GM21367 (cell line): ENCODE results near the gene NCOA1.
"Not testable (repeated sequence)": the region's sequence is repeated elsewhere in the genome, so short reads cannot be mapped to it uniquely, and the experiment has no call there.

Experiments
- ATAC-seq: cut with Tn5 transposase; IDR thresholded peaks from one replicate; pipeline ENCODE4 v1.9.1; 2021; ENCODE audit not compliant: unreplicated experiment

NCOA1 gene

DNA sequence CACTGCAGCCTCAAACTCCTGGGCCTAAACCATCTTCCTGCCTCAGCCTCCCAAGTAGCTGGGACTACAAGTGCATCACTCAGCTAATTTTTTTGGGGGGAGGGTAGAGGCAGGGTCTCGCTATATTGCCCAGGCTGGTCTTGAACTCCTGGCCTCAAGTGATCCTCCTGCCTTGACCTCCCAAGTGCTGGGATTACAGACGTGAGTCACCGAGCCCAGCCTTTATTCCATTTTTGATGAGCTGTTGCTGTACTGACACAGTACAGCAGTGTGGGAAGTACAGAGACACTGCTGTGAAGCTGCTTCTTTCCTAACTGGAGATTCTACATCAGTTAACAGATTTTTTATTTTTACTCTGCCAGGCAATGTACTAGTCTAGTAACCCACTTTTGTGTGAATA is 283.3 kb downstream of the NCOA1 start:
- ATAC-seq: no peak

DNA sequence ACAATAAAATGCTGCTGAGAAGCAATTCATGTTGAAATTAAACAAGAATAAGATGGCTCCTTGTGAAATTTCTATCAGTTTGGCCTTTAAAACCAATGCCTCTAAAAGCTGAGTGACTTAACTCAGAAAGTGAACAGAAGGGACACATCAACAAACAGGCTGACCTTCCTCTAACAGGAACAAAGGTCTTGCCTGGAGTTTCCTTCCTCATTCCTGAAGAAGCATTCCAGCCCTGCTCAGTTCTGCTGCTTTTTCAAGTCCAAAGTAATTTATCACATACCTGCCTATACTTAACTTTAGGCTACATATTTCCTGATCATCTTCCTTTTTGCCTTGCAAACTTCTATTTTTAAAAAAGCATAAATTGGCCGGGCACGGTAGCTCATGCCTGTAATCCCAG is 288.1 kb downstream of the NCOA1 start:
- ATAC-seq: no peak

GRCh38 chr2:24783641-24784040 is 292.6 kb downstream of the NCOA1 start:
- no peak for ATAC-seq

GRCh38 chr2:24785671-24786321 is 294.7 kb downstream of the NCOA1 start:
- peak; percentile 88 for ATAC-seq

DNA sequence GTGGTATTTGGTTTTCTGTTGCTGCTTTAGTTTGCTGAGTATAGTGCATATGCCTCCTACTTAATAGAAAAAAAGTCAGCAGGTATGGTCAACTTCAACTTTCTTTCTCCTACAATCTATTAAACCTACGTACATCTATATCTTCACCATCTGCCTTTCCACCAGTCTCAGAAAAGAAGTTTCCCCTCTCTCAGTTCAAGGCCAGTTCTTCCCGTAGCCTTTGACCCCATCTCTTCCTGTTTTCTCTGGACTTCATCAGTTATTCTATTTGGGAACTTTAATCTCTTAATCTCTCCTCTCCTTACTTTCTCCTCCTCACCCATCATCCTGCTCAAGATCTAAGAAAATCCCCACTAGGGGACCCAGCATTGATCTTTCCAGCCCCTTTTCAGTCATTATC is 296.5 kb downstream of the NCOA1 start:
- no peak for ATAC-seq

GRCh38 chr2:24788816-24789215 is 297.8 kb downstream of the NCOA1 start:
- no peak for ATAC-seq

DNA sequence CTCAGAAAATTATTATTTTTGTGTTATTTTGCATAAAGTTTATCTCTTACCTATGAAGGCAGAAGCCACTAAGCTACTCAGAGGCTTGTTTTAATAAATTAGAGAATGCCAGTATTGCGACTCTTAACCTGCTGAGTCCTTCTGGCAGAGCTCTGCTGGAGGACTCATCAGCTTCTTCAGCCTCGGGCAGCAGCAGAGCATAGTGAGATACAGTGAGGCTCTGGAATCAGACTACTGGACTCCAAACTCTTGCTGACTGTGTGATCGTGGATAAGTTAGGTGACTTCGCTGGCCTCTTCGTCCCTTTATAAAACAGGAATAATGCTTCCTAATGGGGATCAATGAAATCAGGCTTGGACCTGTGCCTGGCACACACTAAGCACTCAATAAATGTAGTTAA is 300.4 kb downstream of the NCOA1 start:
- ATAC-seq: no peak

- ATAC-seq: no peak
Observed at GRCh38 chr2:24792542-24792873, 301.5 kb downstream of the NCOA1 start.

- ATAC-seq: peak; percentile 82
Observed at GRCh38 chr2:24792874-24793760, 302.1 kb downstream of the NCOA1 start, which contains the start of the genes CENPO and PTRHD1. CENPO (plus strand) TSS chr2:24793425; CDS start chr2:24793920, 495 bp downstream. PTRHD1 (minus strand) TSS chr2:24793391; CDS start chr2:24793377, 14 bp downstream.

- no peak for ATAC-seq
Observed at GRCh38 chr2:24793761-24794435, 302.8 kb downstream of the NCOA1 start.

DNA sequence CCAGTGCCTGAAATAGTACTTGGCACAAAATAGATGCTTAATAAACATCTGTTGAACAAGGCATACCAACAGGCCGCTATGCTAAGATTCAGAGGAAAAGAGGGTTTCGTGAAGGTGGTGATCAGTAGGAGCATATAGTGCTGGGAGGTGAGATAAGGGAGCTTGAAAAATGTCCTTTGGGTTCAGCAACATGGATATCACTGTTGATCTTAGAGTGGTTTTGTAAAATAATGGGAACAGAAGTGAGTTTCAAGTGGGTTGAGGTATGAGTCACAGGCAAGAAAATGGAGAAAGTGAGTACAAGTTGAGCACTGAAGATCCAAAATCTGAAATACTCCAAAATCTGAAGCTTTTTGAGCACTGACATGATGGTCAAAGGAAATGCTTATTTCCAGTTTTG is 306.6 kb downstream of the NCOA1 start:
- no peak for ATAC-seq

- ATAC-seq: not testable (repeated sequence)
Observed at GRCh38 chr2:24800487-24800886, 309.4 kb downstream of the NCOA1 start.

DNA sequence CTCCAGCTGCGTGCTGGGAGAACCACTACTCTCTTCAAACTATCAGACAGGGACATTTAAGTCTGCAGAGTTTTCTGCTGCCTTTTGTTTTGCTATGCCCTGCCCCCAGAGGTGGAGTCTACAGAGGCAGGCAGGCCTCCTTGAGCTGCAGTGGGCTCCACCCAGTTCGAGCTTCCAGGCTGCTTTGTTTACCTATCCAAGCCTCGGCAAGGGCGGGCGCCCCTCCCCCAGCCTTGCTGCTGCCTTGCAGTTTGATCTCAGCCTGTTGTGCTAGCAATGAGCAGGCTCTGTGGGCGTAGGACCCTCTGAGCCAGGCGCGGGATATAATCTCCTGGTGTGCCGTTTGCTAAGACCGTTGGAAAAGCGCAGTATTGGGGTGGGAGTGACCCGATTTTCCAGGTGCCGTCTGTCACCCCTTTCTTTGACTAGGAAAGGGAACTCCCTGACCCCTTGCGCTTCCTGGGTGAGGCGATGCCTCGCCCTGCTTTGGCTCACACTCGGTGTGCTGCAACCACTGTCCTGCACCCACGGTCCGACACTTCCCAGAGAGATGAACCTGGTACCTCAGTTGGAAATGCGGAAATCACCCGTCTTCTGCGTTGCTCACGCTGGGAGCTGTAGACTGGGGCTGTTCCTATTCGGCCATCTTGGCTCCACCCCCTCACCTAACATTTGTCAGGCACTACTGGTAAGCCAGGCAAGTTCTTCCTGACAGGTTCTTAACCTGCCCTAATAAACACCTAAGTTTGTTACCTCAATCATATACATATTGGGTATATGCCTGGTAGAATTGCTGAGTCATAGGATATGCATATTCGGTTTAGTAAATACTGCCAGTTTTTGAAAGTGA is 315.0 kb downstream of the NCOA1 start:
- ATAC-seq: not testable (repeated sequence)

DNA sequence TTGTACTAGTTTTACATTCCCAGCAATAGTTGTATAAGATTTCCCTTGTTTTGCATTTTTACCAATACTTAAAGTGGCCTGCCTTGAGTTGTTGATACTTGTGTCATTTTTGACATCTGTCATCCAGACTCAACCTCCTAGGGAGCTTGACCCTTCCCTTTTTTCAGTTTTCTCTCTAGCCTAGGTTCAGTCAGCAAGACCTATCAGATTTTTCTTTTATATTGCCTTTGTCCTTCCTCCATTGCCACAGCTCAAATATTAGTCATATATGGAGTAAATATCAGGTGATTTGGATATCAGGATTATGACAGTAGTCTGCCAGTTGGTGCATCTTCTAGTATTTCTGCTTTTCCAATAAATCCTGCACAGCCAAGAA is 315.6 kb downstream of the NCOA1 start:
- no peak for ATAC-seq

GRCh38 chr2:24809316-24810007 is 318.4 kb downstream of the NCOA1 start:
- ATAC-seq: no peak

DNA sequence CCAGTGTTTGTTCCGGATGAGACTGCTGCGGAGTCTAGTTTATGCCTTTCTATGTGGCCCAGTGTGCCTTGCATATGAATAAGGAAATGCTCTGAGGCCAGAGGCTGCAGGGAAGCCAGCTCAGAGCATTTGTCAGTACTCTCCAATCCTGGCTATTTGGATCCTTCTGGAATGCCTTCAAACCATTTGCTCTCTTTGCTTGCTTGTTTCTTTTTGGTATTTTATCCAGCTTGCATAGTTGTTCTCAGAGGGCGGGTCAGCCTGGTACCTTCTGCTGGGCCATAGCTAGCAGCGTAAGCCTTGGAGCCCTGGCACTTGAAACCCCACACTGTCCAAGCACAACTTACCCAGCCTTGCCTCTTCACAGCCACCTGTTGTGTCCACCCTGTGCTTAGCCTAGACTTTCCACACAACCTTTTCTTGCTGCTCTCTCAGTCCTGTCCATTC is 322.7 kb downstream of the NCOA1 start:
- no peak for ATAC-seq

- ATAC-seq: no peak
Observed at GRCh38 chr2:24814516-24814915, 323.5 kb downstream of the NCOA1 start.

DNA sequence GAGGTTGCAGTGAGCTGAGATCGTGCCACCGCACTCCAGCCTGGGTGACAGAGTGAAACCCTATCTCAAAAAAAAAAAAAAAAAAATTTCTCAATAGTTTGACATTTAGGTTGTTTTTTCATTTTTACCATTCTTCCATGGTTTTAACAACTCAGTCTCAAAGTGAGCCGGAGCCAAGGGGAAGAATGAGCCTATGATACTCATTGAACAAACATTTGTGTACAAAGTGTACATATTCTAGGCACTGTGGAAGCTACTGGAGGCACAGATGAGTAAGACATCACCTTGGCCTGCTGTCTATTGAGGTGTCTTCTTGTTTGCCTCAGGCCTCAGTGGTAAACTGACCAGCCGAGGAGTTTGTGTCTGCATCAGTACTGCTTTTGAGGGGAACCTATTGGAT is 324.1 kb downstream of the NCOA1 start:
- ATAC-seq: no peak

DNA sequence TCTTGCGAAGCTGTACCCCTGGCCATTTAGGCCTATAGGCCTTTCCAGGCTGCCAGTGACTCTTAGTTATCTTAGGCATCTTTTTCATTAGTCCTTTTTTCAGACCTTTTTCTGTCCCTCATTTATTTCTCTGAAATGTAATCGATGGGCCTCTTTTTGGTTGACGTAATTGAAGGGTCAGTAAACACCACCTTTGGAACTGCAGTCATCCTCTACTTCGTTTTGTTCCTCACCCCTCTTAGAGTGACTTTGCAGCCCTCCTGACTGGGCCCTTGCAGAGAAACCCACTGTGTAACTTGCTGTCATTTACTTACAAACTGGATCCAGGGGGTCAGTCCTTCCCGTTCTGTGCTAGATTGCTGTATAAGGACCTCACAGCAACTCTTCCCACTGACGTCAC is 325.4 kb downstream of the NCOA1 start:
- no peak for ATAC-seq

DNA sequence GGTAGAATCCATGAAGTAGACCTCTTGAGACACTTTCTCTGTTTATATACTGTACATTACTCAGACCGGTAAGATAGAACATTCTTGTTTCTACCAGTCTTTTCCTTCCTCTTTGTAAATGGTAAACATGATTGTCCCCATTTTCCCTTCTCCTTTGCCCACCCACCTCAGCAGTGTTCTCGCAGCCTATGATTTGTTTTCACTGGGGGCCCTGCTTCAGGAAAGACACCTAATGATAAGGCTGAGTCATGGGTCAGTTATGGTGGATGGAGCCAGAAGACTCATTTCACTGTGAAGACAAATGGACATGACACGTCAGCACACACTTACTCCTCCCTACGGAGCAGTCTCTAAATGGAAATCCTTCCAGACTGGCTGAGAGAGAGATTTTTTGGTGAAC is 325.8 kb downstream of the NCOA1 start:
- ATAC-seq: no peak
